ENCODE results near the gene UCK1. TPM values are rescaled to one million over a fixed set of nuclear protein-coding genes. Genes with fewer than 3 reads are reported as not detected.
"Not testable (repeated sequence)": the region's sequence is repeated elsewhere in the genome, so short reads cannot be mapped to it uniquely, and the experiment has no call there.

UCK1 gene
- total RNA-seq, 1 donor from 2014 or later: 21.9 TPM

DNA sequence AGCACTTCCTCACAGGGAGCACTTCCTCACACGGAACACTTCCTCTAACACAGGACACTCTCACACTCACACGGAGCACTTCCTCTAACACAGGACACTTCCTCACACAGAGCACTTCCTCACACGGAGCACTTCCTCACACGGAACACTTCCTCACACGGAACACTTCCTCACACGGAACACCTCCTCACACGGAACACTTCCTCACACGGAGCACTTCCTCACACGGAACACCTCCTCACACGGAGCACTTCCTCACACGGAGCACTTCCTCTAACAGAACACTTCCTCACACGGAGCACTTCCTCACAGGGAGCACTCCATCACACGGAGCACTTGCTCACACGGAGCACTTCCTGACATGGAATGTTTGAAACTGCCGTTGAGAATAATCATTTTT lies 15.0 kb downstream of the UCK1 start:
- Mint-ChIP-seq H3K4me1 (no peaks in the 10 kb centered on the region), H3K9me3 (no peaks in the 10 kb centered on the region), H3K27ac (no peak overlapping the region), H3K27me3 (ENCODE audit: low read depth) (no peaks in the 10 kb centered on the region), H3K4me3 (no peak overlapping the region), H3K36me3 (peaks cover 44% of the 10 kb centered on the region)
- no peak for DNase-seq (ENCODE audit: low spot score in 2 of 2, unreplicated experiment in 2 of 2)
- TF ChIP-seq, protein P1, sequence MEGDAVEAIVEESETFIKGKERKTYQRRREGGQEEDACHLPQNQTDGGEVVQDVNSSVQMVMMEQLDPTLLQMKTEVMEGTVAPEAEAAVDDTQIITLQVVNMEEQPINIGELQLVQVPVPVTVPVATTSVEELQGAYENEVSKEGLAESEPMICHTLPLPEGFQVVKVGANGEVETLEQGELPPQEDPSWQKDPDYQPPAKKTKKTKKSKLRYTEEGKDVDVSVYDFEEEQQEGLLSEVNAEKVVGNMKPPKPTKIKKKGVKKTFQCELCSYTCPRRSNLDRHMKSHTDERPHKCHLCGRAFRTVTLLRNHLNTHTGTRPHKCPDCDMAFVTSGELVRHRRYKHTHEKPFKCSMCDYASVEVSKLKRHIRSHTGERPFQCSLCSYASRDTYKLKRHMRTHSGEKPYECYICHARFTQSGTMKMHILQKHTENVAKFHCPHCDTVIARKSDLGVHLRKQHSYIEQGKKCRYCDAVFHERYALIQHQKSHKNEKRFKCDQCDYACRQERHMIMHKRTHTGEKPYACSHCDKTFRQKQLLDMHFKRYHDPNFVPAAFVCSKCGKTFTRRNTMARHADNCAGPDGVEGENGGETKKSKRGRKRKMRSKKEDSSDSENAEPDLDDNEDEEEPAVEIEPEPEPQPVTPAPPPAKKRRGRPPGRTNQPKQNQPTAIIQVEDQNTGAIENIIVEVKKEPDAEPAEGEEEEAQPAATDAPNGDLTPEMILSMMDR (IDR thresholded peaks at IDR 0.05; ENCODE audit: unreplicated experiment): no peak

DNA sequence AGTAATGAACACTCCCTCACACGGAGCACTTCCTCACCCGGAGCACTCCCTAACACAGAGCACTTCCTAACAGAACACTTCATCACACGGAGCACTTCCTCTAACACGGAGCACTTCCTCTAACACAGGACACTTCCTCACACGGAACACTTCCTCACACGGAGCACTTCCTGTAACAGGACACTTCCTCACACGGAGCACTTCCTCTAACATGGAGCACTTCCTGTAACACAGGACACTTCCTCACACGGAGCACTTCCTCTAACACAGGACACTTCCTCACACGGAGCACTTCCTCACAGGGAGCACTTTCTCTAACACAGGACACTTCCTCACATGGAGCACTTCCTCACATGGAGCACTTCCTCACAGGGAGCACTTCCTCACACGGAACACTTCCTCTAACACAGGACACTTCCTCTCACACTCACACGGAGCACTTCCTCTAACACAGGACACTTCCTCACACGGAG lies 15.5 kb downstream of the UCK1 start:
- H3K27me3 Mint-ChIP-seq (ENCODE audit: low read depth); H3K4me1 Mint-ChIP-seq; H3K9me3 Mint-ChIP-seq; H3K27ac Mint-ChIP-seq; H3K4me3 Mint-ChIP-seq; DNase-seq (ENCODE audit: low spot score in 2 of 2, unreplicated experiment in 2 of 2): not testable (repeated sequence)
- peaks cover 46% of the 10 kb centered on the region for H3K36me3 Mint-ChIP-seq

DNA sequence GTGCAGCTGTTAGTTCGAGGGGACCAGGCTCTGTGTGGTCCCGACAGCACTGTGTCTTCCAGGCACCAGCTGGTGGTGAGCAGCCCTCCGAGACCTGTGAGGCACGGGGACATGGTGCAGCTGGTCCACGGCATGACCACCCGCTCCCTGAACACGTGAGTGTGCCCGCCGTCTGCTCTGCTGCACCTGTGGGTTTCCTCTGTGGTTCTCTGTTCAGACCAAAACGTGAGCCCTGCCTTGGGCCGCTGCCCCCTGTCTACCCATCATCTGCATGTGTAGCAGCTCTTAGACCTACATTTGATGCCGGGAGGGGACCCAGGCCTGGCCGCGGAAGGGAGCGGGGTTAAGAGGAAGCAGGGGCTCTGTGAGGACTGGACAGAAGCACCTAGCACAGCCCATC lies 17.9 kb downstream of the UCK1 start:
- DNase-seq (ENCODE audit: low spot score in 2 of 2, unreplicated experiment in 2 of 2): no peak
- Mint-ChIP-seq H3K36me3 (peaks cover 39% of the 10 kb centered on the region), H3K27ac (no peak overlapping the region), H3K4me1 (no peaks in the 10 kb centered on the region), H3K9me3 (no peaks in the 10 kb centered on the region), H3K4me3 (no peak overlapping the region), H3K27me3 (ENCODE audit: low read depth) (no peaks in the 10 kb centered on the region)
- TF ChIP-seq, protein P1 (IDR thresholded peaks at IDR 0.05; ENCODE audit: unreplicated experiment): no peak

DNA sequence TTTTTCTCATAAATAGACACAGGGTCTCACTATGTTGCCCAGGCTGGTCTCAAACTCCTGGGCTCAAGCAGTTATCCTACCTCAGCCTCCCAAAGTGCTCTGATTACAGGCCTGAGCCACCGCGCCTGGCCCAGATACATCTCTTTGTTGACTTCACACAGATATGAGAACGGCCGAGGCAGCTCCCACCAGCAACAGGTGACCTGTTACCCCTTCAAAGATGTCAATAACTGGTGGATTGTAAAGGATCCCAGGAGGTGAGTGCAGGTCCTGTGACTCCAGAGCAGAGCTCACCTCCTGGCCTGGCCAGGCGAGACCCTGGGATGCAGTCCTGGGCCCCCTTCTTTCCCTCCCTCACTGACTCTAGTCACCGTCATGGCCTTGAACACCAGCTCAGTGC lies 19.2 kb downstream of the UCK1 start:
- H3K36me3 Mint-ChIP-seq: peaks cover 32% of the 10 kb centered on the region
- DNase-seq (ENCODE audit: low spot score in 2 of 2, unreplicated experiment in 2 of 2): no peak
- no peak overlapping the region for H3K4me3 Mint-ChIP-seq
- no peaks in the 10 kb centered on the region for H3K4me1 Mint-ChIP-seq
- H3K9me3 Mint-ChIP-seq: no peaks in the 10 kb centered on the region
- no peak overlapping the region for H3K27ac Mint-ChIP-seq
- TF ChIP-seq, protein P1 (IDR thresholded peaks at IDR 0.05; ENCODE audit: unreplicated experiment): no peak
- no peaks in the 10 kb centered on the region for H3K27me3 Mint-ChIP-seq (ENCODE audit: low read depth)

DNA sequence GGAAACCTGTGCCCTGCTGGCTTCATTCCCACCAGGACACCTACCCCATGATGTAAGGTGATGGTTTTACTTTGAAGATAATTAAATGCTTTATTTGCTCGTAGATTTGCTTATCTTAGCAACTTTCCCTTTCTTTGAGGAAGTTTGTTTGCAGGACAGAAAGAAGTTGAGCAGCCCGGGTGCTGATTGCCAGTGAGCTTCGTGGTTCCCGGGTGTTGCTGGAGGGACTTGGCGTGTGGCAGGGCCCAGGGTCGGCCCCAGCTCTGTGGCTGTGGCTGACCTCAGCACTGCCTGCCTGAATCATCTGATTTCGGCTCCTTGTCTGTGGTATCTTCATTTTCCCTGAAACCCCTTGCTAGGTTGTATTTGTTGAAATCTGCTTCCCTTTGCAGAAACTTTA lies 19.6 kb downstream of the UCK1 start:
- DNase-seq (ENCODE audit: low spot score in 2 of 2, unreplicated experiment in 2 of 2): no peak
- TF ChIP-seq, protein P1 (IDR thresholded peaks at IDR 0.05; ENCODE audit: unreplicated experiment): no peak
- Mint-ChIP-seq H3K27ac (no peak overlapping the region), H3K4me1 (no peaks in the 10 kb centered on the region), H3K9me3 (no peaks in the 10 kb centered on the region), H3K36me3 (peaks cover 33% of the 10 kb centered on the region), H3K27me3 (ENCODE audit: low read depth) (no peaks in the 10 kb centered on the region), H3K4me3 (no peak overlapping the region)

DNA sequence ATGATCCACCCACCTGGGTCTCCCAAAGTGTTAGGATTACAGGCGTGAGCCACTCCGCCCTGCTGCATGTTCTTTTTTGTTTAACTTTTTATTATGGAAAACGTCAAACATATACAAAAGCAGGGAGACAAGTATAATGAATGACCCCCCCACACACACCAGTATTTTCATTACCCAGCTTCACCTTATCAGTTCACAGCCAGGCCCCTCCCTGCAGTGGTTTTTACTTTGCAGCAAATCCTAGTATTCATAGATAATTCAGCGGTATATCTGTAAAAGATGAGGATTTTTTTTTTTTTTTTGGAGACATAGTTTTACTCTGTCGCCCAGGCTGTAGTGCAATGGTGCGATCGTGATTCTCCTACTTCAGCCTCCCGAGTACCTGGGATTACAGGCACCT lies 26.1 kb downstream of the UCK1 start:
- Mint-ChIP-seq H3K4me1 (peaks cover 15% of the 10 kb centered on the region), H3K27me3 (ENCODE audit: low read depth) (no peaks in the 10 kb centered on the region)

More for the DNA sequence above, 26.1 kb downstream of the UCK1 start:
- Mint-ChIP-seq H3K4me3 (peak overlapping the region; percentile 95), H3K27ac (no peak overlapping the region), H3K36me3 (peaks cover 9% of the 10 kb centered on the region), H3K9me3 (no peaks in the 10 kb centered on the region)
- TF ChIP-seq, protein P1 (IDR thresholded peaks at IDR 0.05; ENCODE audit: unreplicated experiment): no peak
- no peak for DNase-seq (ENCODE audit: low spot score in 2 of 2, unreplicated experiment in 2 of 2)

Data from mesothelial cell of epicardium (in vitro differentiated cells).